Measurements from ENCODE around the gene ITGA2. TPM values are rescaled to one million over a fixed set of nuclear protein-coding genes. Genes with fewer than 3 reads are reported as not detected.
A peak's percentile ranks its signal among the peaks of the same experiment; 100 is the strongest.

The ITGA2 gene
- total RNA-seq, 4 donors from 2014 or later: 2.0 to 6.0 (median 3.1) TPM

- no peaks in the 10 kb centered on the region for H3K9me3 ChIP-seq
- 90 to 94% methylated on average over 5 of the region's 7 CpGs for WGBS, 2 donors
- TF ChIP-seq POLR2A (IDR thresholded peaks at IDR 0.05) (no peak), CTCF (IDR thresholded peaks at IDR 0.05) (no peak)
- H3K27ac ChIP-seq: no peak overlapping the region
- no peak overlapping the region for H3K4me3 ChIP-seq (replicated peaks in 1 of 3)
- no peaks in the 10 kb centered on the region for H3K4me1 ChIP-seq
- DNase-seq: no peak
- intact Hi-C loops (cut with DNase I): no loop called here
- H3K36me3 ChIP-seq: no peaks in the 10 kb centered on the region
- no peaks in the 10 kb centered on the region for H3K27me3 ChIP-seq
These were observed 11.8 kb upstream of the ITGA2 start for GRCh38 chr5:52977264-52977897.

- no peak for DNase-seq
- Histone ChIP-seq H3K27me3 (no peaks in the 10 kb centered on the region), H3K4me3 (replicated peaks in 1 of 3) (no peak overlapping the region), H3K9me3 (no peaks in the 10 kb centered on the region), H3K4me1 (no peaks in the 10 kb centered on the region), H3K36me3 (no peaks in the 10 kb centered on the region), H3K27ac (no peak overlapping the region)
- 67 to 94% methylated on average over 4 of the region's 4 CpGs for WGBS, 2 donors
- intact Hi-C loops (cut with DNase I): no loop called here
- TF ChIP-seq CTCF (IDR thresholded peaks at IDR 0.05) (no peak), POLR2A (IDR thresholded peaks at IDR 0.05) (no peak)
These were observed 7.6 kb upstream of the ITGA2 start for GRCh38 chr5:52981507-52981906.

GRCh38 chr5:52983731-52984636 is 5.2 kb upstream of the ITGA2 start:
- intact Hi-C loops (cut with DNase I): no loop called here
- H3K4me1 ChIP-seq: peaks cover 0 to 19% of the 10 kb centered on the region in 2 donors
- H3K27me3 ChIP-seq: no peaks in the 10 kb centered on the region
- no peak for TF ChIP-seq POLR2A (IDR thresholded peaks at IDR 0.05)
- no peak for TF ChIP-seq CTCF (IDR thresholded peaks at IDR 0.05)
- no peak overlapping the region for H3K4me3 ChIP-seq (replicated peaks in 1 of 3)
- no peak for DNase-seq
- WGBS, 2 donors: 54 to 76% methylated on average over 3 of the region's 3 CpGs
- no peaks in the 10 kb centered on the region for H3K36me3 ChIP-seq
- H3K9me3 ChIP-seq: no peaks in the 10 kb centered on the region
- H3K27ac ChIP-seq: no peak overlapping the region

DNA sequence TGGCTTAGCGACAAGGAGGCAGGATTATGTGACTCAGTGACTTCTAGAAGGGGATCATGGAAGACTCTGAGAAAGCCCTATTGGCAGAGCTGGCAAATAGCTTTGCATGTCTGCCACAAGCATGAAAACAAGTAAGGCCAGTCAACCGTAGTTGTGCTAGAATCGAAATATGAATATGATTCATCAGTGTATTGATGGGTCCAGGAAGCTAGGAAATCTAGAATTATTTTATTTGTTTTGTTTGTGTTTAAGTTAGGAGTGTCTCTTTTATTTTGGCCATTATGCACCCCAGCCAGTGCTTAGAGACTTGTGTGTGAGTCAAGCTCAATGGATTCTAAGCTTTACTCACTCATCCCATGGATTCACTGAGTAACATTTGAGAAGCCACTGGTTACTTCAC is 3.8 kb upstream of the ITGA2 start:
- Histone ChIP-seq H3K4me1 (peaks cover 0 to 25% of the 10 kb centered on the region in 2 donors), H3K9me3 (no peaks in the 10 kb centered on the region), H3K4me3 (replicated peaks in 1 of 3) (no peak overlapping the region), H3K27ac (no peak overlapping the region), H3K36me3 (no peaks in the 10 kb centered on the region), H3K27me3 (no peaks in the 10 kb centered on the region)
- no peak for DNase-seq
- no peak for TF ChIP-seq POLR2A (IDR thresholded peaks at IDR 0.05)
- 92 to 93% methylated on average over 3 of the region's 3 CpGs for WGBS, 2 donors
- intact Hi-C loops (cut with DNase I): no loop called here

DNA sequence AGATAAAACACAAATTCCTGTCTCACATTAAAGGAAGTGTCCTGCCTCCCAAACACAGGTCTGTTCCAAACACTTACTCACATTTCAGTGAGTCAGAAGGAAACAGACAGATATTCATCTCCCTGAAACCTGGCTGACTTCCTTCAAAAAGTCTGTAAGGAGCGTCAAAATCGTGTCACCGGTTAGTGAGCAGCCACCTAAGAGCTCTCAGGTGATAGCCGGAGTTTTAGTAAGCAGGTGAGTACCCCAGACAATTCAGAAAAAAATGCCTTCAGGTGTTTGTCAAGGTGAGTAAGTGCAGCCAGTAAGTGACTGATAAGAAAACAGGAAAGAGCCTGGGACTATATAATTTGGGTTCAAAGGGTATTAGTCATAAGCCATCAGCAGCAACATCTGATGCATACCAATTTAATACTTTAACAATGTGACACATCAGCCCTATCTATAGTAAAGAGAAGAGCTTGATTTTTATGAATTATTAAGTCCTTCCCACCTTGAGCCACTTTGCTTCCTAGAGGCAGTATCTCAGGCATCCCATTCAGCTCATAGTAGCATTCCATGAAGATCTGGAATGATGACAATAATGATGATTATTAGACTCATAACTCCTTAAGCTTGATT is 1.3 kb upstream of the ITGA2 start:
- no peaks in the 10 kb centered on the region for H3K9me3 ChIP-seq
- H3K27me3 ChIP-seq: no peaks in the 10 kb centered on the region
- intact Hi-C loops (cut with DNase I): no loop called here
- H3K27ac ChIP-seq: peak overlapping the region in 1 of 3 donors; percentile 39
- peaks cover 0 to 29% of the 10 kb centered on the region in 2 donors for H3K4me1 ChIP-seq
- H3K36me3 ChIP-seq: no peaks in the 10 kb centered on the region
- DNase-seq: peak; percentile 7 to 18
- TF ChIP-seq CTCF (IDR thresholded peaks at IDR 0.05): no peak
- 33% methylated on average over 4 of the region's 4 CpGs for WGBS, 2 donors
- no peak overlapping the region for H3K4me3 ChIP-seq (replicated peaks in 1 of 3)

Data from thyroid gland (tissue), 4 donors.